H1 (cell line): ENCODE measurements around the gene COLEC12. TPM values are rescaled to one million over a fixed set of nuclear protein-coding genes. Genes with fewer than 3 reads are reported as not detected.

Experiments used
- ASH2L ChIP-seq: fragments of 200-600, 300-600 bp; sonication (generic); IDR thresholded peaks from one replicate; pipeline ENCODE4 v1.7.1; 2017; ENCODE audit warnings: low read length
- CEBPB ChIP-seq: IDR thresholded peaks from 2 replicates; pipeline ENCODE4 v1.6.1; 2012; ENCODE audit warnings: low read depth, low read length
- CREB1 ChIP-seq: IDR thresholded peaks from 2 replicates; pipeline ENCODE4 v1.6.1; 2012; ENCODE audit warnings: inconsistent platforms
- HDAC2 ChIP-seq, 2 experiments: fragments of 300-600 bp in 1 of 2; sonication (generic) in 1 of 2; IDR thresholded peaks; 2 replicates each; pipeline ENCODE4 v1.6.1; 2011 to 2012; ENCODE audit warnings: low read depth in 2 of 2, low read length in 2 of 2, mild to moderate bottlenecking in 2 of 2, moderate library complexity in 2 of 2, borderline replicate concordance in 1 of 2, inconsistent platforms in 1 of 2
- POU5F1 ChIP-seq: IDR thresholded peaks from 2 replicates; pipeline ENCODE4 v1.6.1; 2011; ENCODE audit warnings: low read depth, mild to moderate bottlenecking, low read length, moderate library complexity
- RAD21 ChIP-seq, 2 experiments: IDR thresholded peaks in 1 of 2; conservative IDR thresholded peaks in 1 of 2; 2 replicates each; pipeline ENCODE4 v1.6.1; 2011; ENCODE audit warnings: low read depth in 2 of 2, low read length in 2 of 2, improper control_type of control experiment in 1 of 2, inconsistent platforms in 1 of 2, mild to moderate bottlenecking in 1 of 2, moderate library complexity in 1 of 2
- SAP30 ChIP-seq: fragments of 300-600 bp; sonication (generic); IDR thresholded peaks from 2 replicates; pipeline ENCODE4 v1.7.1; 2012; ENCODE audit warnings: low read length, moderate library complexity, mild to moderate bottlenecking, inconsistent platforms; ENCODE audit not compliant: insufficient read depth, insufficient replicate concordance
- SIN3A ChIP-seq, 2 experiments: IDR thresholded peaks in 1 of 2; conservative IDR thresholded peaks in 1 of 2; 2 replicates each; pipeline ENCODE4 v1.6.1; 2011 to 2012; ENCODE audit warnings: low read length in 2 of 2, improper control_type of control experiment in 1 of 2, low read depth in 1 of 2, mild to moderate bottlenecking in 1 of 2
- SIX5 ChIP-seq: IDR thresholded peaks from 2 replicates; pipeline ENCODE4 v1.6.1; 2011; ENCODE audit warnings: mild to moderate bottlenecking, low read depth, low read length
- SRF ChIP-seq: IDR thresholded peaks from 2 replicates; pipeline ENCODE4 v1.6.1; 2011; ENCODE audit warnings: mild to moderate bottlenecking, low read depth, low read length, moderate library complexity
- TAF7 ChIP-seq: optimal IDR thresholded peaks from 2 replicates; pipeline ENCODE3; 2011; ENCODE audit warnings: low read depth, mild to moderate bottlenecking, inconsistent platforms, low read length, moderate library complexity, borderline replicate concordance
- ZNF274 ChIP-seq: IDR thresholded peaks from 2 replicates; pipeline ENCODE4 v1.7.0; 2012; ENCODE audit warnings: low read length, borderline replicate concordance; ENCODE audit errors: extremely low read depth
- polyA plus RNA-seq, 7 experiments: library from polyadenylated mRNA; depleted of rRNA in 3 of 7; stranded (reverse) in 5 of 7; unstranded in 2 of 7; fragments of >200 nt in 5 of 7; fragments of 200-250 nt in 2 of 7; gene quantifications; 1 replicate in 5 of 7; 2 replicates in 1 of 7; 4 replicates in 1 of 7; pipeline versions ENCODE4 v1.2.1 to v1.2.3, GENCODE V29; 2011 to 2013; ENCODE audit warnings: missing spikeins in 2 of 7, mixed read lengths in 2 of 7
- total RNA-seq: library from RNA; stranded (reverse); fragmentation: NEBNext Ultra II Directional; extraction: Animal tissue kit (Norgen Biotek cat#: 25700); gene quantifications from 2 replicates; pipeline ENCODE4 v1.2.1, GENCODE V29; 2021
- TF ChIP-seq, protein P1 (sequence below): IDR thresholded peaks from 2 replicates; pipeline ENCODE4 v1.6.1; 2012; ENCODE audit warnings: inconsistent platforms

COLEC12 gene
- total and polyA plus RNA-seq, 2 of the 8 experiments (the other 6 are each of a cell fraction or from before 2014, with no cell fraction given) = 0.44 to 2.3 TPM

DNA sequence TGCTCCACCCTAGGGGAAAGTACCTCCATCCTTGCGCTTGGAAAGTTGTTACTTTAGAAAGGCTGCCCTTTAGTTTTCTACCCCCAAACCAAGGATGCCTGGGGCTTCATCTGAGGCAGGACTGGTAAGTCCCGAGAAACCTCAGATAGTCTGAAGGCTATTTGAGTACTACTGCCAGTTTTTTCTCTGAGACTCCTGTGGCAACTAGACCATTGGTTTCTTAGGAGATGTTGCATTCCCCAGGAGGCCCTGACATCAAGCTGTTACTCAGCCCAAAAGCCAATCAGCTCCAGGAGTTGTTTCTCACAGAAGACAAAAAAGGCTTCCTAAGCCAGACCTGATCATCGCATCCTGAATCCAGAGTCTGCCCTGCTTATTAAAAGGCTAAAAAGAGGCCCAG, 67.2 kb downstream of the COLEC12 start (continued):
- TF ChIP-seq SIN3A (conservative IDR thresholded peaks at IDR 0.05 in 1 of 2, IDR thresholded peaks at IDR 0.05 in 1 of 2; ENCODE audit: low read depth in 1 of 2, low read length in 2 of 2) (no peak), ASH2L (no peak), SAP30 (no peak), HDAC2 (IDR thresholded peaks at IDR 0.05; ENCODE audit: borderline replicate concordance in 1 of 2, low read depth in 2 of 2, low read length in 2 of 2) (no peak), RAD21 (IDR thresholded peaks at IDR 0.05 in 1 of 2, conservative IDR thresholded peaks at IDR 0.05 in 1 of 2; ENCODE audit: low read depth in 2 of 2, low read length in 2 of 2) (no peak), CEBPB (no peak), SRF (no peak), CREB1 (no peak), POU5F1 (no peak), TAF7 (no peak), SIX5 (no peak), ZNF274 (no peak)
- TF ChIP-seq, protein P1, sequence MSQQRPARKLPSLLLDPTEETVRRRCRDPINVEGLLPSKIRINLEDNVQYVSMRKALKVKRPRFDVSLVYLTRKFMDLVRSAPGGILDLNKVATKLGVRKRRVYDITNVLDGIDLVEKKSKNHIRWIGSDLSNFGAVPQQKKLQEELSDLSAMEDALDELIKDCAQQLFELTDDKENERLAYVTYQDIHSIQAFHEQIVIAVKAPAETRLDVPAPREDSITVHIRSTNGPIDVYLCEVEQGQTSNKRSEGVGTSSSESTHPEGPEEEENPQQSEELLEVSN = no peak
